NCI-H2227 treated with DMSO at 0.1 percent for 48 hours (cell line): ENCODE measurements around the gene ST6GALNAC1.

Experiments
- DNase-seq: peaks from one replicate; lab custom pipeline; 2025; lab: John Stamatoyannopoulos, UW

ST6GALNAC1 gene

DNA sequence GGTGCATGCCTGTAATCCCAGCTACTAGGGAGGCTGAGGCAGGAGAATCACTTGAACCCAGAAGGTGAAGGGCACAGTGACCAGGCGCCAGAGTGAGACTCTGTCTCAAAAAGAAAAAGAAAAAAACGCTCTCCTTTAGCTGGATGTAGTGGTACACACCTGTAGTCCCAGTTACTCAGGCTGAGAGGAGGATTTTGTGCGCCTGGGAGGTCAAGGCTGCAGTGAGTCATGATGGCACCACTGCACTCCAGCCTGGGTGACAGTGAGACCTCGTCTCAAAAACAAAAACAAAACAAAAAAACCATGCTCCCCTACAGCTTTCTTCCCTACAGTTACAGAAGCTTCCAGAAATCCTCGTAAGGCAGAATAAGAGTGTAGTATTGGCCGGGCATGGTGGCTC is 33.1 kb upstream of the ST6GALNAC1 start:
- no peak for DNase-seq

DNA sequence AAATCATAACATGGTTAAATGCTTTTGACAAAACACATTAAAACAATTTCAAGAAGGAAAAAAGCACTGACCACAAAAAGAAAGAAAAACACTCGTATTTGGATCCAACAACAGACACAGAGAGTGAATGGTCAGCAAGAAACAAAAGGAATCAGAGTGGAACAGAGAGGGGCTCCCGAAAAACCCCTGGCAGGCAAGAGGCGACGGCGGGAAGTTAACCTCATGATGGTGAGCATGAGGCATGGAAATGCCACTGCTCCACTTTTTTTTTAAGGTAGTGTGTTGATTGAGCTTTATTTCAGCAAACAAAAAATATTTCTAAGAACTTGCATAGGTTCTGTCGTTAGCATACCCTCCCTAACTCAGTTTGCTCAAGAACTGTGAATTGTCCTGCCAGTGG is 32.1 kb upstream of the ST6GALNAC1 start:
- no peak for DNase-seq

DNA sequence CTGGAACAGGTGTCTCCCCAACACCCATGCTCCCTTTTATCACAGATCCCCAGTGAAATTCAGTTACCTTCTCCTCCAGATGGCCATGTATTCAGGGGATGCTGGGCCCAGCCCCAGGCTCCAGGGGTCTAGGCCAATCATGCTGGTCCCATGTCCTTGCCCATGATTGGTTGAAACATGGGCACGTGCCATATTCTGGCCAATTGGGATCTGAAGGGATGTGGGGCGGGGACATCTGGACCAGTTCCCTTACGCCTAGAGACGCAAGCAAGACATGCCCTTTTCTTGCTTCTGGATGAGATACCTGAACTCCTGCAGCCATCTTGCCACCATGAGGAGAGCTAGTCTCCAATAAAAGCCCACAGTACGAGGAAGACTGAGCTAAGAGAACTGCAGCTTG is 31.0 kb upstream of the ST6GALNAC1 start:
- no peak for DNase-seq

DNA sequence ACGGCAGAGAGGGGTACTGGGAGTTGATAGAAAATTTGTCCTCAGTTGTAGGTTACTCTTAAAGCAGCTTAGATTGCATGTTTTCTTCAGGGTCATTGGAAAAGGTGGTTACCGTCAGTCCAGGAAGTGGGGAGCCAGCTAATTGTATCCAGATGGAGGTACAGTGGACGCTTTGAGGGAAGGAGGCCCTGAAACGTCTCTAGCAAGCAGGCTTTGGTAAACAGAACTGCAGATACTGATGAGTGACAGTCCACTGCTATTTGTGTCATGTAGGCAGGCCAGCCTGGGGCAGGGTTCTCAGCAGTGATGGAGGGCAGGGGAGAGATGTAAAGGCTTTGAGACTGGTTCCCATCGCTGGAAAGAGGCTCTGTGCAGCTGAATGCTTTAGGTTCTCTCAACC is 30.2 kb upstream of the ST6GALNAC1 start:
- DNase-seq, result no peak

DNA sequence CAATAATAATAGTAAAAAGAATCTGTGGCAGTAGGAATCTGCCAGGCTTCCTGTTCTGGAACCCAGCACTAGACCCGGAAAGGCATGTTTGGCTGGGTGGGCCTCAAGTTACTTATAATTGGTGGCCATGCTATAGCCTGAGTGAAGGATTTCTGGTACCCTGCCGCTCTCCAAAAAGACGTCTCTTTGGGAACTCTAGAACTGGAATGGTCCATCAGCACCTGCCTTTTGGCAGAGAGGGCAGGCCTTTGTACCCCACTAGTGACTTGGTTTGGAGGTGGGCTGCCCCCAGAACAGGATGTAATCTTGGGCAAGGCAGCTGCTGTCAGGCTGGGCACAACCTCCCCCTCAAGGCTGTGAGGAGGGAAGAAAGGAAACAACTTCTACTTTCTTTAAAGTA is 29.3 kb upstream of the ST6GALNAC1 start:
- DNase-seq, result no peak

DNA sequence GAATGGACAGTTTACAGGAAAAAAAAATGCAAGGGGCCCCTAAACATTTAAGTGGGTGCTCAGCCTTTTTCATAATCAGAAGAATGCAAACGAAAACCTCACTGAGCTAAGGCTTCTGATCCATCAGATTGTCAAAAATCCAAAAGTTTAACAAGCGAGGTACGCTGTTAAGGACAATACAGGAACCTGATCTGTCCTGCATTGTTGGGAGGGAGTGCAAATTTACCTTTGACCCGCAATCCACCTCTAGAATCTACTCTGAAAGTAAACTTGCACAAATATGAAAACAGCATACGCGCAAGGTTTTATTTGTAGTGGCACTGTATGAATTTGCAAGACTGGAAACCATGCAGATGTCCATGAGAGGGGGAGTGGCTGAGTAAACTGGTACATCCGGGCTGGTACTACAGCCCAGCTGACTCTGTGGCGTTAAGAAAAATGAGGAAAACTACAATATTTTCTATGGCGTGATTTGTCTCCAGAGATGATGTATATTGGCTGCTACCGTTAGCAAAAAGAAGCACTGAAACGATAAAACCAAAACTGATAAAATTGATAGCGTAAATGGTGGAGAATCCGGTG is 28.8 kb upstream of the ST6GALNAC1 start:
- no peak for DNase-seq

DNA sequence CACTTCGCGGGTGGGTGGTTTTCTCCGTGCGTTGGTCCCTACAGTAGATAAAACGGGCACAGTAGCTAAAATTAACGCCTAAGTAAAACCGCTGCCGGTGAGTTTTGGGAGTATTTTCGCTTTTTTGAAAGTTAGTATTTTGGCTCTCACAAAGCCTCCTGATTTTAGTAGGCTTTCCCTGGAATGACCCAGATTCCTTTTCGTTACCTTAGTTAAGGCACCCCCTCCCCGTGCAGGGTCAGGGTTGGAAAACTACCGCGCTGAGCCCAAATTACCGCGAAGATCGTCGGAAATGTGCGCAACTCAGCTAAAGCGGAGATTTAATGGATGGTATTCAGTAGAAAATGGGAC is 28.3 kb upstream of the ST6GALNAC1 start:
- DNase-seq, result no peak

DNA sequence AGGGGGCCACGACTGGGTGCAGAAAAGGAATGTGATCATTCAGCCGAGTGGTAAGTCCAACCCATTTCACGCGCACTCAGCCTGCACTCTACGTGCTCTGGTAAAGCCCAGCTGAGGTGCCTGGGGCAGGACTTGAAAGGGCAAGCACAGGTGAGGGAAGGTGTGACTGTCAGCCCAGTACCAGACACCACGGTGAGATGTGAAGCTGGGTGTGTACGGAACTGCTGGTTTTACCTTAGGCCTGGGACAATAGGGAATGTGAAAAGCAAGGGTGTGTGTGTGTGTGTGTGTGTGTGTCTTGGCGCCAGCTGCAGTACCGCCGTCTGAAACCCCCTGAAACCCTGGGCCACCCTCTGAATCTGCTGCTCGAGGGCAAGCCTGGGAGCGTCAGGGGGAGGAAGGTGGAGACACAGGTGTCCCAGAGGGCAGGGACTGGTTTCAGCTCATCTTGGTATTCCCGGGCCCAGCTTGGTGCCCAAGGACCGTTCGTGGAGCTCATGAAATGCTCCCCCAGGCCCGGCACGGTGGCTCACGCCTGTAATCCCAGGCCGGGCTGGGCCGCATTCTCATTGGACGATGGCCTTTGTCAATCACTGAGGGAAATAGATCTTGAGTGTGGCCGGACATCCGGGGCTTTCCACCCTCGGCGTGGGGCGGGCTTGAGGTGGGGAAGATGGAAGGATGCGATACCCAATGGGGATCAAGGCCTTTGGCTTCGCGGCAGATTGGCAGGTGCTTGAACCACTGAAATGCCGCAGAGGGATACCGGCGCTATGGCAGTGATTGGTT is 27.8 kb upstream of the ST6GALNAC1 start:
- peak; percentile 98 for DNase-seq

DNA sequence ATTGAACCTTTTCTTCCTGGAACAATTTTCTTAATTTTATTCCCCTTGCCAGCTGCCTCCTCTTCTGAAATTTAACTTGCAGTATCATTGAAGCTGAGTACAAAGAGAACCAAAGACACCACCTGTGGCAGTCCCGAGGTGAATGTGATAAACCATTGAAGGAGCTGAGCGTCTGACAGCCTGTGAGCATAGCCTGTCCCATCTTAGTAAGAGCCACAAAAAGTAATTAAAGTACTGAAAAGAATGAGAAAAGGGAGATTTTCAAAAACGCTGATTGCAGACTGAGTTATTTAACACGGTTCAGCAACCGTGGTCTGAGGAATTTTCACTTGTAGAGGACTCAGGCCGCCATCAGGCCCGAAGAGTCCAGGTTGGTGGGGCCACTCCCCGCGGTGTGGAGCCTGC is 27.2 kb upstream of the ST6GALNAC1 start:
- DNase-seq, result peak; percentile 31

DNA sequence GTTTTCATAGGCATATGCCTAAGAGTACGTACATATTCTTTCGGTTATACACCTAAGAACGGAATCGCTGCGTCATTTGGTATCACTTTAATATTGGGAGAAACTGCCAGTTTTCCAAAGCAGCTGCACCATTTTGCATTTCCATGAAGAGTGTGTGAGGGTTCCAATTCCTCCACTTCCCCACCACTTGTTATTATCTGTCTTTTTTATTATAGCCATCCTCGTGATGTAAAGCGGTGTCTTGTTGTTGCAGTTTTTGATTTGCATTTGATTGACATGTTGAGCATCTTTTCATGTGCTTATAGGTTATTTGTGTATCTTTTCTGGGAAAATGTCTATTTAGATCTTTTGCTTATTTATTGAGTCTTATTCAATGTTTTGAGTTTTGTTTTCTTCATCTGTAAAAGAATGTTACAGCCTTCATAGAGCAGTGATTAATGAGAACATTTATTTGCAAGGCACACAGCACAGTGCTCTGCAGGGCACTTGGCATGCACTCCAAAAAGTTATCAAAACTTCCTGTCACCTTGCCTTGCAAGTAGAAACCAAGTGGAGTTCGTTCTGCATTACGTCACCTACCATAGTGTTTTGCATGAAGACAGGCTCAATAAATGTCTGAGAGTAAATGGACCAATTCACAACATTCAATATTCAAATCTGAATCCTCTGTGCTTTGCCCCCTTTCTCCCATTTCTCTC is 26.6 kb upstream of the ST6GALNAC1 start:
- no peak for DNase-seq

DNA sequence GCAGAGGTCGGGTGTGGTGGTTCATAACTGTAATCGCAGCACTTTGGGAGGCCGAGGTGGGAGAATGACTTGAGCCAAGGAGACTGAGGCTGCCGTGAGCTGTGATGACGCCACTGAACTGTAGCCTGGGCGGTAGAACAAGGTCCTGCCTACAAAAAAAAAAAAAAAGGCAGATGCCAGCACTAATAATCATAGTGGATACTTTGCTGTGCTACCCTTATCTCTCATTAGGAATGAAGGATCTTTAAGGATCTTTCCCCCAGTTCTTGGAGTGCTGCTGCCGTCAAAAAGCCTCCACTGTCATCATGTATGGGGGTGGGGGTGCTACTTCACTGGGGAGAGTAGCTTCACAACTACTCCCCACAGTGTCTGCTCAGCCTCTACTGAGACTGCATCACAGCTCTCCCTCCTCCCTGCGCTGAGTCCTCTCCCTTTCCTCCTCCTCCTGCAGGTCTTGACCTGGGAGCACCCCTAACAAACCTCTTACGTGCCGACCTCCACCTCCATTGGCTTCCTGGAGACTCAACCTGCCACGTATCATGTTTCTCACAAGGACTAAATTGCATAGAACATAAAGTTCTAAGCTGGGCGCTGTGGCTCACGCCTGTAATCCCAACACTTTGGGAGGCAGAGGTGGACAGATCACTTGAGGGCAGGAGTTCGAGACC is 24.4 kb upstream of the ST6GALNAC1 start:
- DNase-seq, result no peak

DNA sequence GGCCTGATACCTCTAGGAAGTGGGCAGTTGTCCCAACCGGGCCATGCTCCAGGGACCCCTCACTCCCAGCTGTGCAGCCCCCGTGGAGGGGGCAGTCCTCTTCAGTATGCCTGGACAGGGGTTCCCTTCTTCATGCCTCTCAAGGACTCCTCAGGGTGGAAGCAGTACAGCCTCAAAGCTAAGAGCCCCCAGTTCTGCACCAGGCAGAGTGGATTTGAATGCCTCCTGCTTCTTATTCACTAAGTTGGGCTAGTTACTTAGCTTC is 23.9 kb upstream of the ST6GALNAC1 start:
- DNase-seq, result no peak

DNA sequence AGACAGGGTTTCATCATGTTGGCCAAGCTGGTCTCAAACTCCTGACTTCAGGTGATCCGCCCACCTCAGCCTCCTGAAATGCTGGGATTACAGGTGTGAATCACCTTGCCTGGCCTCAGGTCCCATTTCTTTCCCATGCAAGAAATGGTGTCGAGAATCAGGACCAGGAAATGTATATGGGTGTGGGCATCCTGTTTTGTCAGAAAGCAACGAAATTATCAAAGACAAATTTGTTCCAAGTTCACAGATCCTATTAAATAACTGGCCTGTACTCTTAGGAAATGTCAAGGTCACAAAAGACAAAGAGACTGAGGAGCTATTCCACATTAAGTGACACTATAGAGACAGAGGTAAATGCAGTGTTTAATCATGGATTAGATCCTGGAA is 17.1 kb upstream of the ST6GALNAC1 start:
- no peak for DNase-seq

DNA sequence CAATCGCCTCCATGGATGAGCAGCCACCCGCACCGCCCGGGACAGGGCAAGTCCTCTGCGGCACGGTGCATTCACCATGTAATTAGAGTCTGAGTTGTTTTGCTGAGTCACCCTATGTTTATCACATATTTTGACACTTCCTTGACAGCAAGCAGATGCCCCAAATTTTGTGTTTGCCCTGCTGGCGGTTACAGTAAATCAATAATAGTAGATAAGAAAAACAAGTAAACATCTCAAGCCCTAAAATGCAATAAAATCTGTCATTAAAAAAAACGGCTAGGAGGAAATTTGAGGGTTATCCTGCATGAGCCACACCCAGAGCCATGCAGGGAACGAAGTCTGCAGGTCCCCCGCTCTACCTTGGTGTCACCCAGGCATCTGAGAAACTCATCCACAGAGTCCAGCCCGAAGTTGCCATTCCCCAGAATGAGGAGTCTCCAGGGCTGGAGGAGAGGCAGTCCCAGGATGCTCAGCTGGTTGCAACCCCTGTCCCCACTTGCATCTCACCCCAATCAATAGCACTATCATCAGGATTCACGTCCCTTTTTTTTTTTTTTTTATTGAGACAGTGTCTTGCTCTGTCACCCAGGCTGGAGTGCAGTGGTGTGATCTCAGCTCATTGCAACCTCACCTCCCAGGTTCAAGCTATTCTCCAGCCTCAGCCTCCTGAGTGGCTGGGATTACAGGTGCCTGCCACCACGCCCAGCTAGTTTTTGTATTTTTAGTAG is 16.5 kb upstream of the ST6GALNAC1 start:
- DNase-seq, result peak; percentile 87

DNA sequence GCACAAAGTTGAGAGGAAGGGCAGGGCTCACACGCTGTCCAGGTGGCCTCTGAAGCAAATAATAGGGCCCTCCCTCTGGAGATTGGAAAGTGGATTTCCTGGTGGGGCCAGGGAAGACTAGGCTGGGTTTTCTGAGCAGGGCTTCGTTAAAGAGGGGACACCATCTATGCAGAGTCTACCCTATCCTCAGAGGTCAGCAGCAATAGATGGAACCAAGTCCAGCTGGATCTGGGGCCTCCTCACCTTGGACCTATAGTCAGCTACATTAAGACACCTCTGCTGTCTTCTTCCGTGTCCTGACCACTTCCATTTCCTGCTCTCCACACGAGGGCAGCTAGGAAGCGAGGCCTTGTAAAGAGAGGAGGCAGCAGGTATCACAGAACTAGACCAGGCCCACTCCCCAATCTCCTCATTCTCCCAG is 14.7 kb upstream of the ST6GALNAC1 start:
- DNase-seq, result no peak

DNA sequence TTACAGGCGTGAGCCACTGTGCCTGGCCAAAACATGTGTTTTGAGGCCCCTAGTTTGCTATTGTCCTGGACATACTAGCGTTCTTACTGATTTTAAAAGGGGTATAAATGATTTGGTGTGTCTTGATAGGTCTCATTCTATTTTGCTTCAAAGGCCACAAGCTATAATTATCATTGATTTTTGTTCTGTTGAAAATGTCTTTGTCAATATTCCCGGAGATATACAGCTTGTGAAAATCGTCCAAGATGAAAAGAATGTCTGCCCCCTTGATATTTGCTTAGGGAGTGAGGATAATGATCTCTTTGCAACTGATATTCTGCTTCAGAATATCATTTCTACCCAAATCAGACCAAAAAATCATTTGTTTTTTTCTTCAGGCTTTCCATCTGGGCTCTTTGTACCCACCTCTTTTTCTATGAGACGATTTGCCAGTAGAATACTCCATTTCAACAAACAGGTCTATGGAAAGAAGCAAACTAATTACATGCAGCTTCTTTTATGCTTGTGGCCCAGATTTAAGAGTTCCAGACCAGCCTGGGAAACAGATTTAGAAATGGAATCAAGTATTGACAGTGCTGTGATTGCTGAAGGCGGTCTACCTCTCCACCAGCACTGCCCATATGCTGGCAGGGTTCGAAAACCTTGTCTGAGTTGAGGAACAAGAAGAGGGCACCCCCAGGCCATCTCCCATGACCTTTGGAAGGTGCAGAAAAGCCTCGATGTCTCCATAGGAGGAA is 14.1 kb upstream of the ST6GALNAC1 start:
- peak; percentile 89 for DNase-seq

DNA sequence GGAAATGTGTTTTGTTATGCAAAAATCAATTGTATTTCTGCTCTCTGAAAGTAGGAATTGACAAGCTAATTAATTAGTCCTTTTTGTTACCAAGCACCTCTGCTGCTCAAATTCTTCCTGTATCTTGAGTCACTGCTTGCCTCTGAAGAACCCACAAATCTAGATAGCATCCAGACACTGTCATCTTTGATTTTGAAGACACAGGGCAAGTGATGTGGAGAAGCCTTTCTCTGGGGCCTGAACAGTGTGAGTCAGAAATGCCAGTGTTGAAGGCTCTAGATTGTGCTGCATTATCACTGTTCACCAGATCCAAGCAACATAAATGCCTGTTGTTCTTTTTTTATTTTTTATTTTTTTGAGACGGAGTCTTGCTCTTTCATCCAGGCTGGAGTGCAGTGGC is 10.9 kb upstream of the ST6GALNAC1 start:
- DNase-seq, result no peak

DNA sequence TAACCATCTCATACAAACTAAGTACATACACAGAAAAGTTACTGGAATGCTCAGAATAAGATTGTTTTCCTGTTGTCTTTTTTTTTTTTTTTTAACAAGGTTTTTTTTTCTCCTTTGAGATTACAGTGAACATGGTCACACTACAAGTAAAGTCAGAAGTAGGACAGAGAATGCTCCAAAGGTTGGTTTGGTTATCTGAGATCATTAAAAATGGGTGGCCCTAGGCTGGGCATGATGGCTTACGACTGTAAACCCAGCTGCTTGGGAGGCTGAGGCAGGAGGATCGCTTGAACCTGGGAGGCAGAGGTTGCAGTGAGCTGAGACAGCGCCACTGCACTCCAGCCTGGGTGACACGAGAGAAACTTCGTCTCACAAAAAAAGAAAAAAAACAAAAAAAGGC is 6.9 kb upstream of the ST6GALNAC1 start:
- no peak for DNase-seq

DNA sequence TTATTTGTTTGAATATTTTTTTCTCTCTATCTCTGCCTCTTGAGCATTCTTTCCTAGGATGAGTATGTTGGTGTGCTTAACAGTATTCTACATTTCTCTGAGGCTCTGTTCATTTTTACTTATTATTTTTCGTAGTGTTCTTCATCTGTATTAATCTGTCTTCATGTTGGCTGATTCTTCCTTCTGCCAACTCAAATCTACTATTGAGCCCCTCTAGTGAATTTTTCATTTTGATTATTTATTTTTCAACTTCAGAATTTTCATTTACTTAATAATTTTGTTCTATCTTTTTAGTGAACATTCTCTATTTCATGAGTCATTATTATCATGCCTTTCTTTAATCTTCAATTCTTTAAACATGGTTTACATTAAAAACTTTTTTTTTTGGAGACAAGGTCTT is 3.2 kb upstream of the ST6GALNAC1 start:
- DNase-seq, result no peak

DNA sequence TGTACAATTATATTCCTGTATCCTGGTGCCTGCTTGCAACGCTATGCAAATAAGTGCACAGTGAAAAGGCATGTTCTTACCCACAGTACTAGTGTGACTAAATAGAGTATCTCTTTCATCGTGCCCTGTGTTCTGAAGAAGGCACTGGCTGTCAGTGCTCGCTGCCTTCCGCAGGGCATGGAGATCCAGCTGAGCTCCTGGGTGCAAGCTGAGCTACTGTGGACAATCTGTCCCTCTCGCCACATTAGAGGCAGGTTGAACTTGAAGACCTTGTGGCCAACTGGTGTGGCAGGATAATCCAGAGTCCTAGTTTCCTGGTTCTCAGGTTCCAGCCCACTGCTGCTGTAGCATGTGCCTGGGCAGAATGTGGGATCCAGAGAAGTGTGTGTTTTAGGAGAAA is 1.9 kb upstream of the ST6GALNAC1 start:
- DNase-seq, result no peak

DNA sequence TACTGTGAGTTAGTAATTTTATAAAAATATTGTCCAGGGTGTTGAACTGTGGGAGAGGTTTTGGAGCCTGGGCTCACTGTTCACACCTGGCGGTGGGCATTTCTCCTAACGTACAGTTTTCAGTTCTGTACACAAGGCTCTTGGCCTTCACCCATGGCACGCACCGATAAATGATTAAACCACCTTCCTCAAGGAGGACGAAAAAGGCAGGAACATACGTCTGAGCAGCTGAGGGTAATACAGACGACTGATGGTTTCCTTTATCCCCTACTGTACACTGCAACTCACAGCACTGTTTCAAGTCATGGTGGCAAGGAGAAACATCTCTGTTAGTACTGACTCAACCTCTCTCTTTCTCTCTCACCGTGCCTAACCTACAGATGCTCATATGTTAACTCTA is 1.4 kb upstream of the ST6GALNAC1 start:
- DNase-seq, result no peak

DNA sequence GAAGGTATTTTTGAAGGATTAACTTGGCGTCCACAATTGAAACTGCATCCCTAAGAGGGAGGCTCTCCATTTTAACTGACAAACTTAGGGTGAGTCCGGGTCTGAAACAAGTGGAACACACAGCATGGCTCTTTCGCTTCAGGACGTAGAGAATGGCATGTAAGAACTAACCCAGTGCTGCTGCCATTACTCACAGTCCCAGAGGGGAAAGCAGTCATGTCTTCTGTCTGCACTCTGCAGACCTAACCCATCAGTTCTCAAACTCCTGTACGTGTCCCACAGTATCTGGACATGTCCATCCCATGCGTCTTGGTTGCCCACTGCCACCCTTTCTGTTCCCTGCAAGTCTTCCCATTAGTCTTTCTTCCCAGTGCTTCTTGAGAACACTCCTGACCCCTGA is 563 bp downstream of the ST6GALNAC1 start:
- no peak for DNase-seq
